Neural cell (in vitro differentiated cells): ENCODE measurements around the gene MRPL34. TPM values are rescaled to one million over a fixed set of nuclear protein-coding genes. Genes with fewer than 3 reads are reported as not detected.

Source experiments
- H2AFZ ChIP-seq: fragments of 200-600, 300-800 bp; sonication (generic), shearing (Covaris generic); 2 replicates; pipeline ENCODE4 v1.6.0; 2014; ENCODE audit warnings: low read depth, mild to moderate bottlenecking, antibody characterized with exemption, low read length, moderate library complexity
- H3F3A ChIP-seq: fragments of 200-600 bp; shearing (Covaris generic); 2 replicates; pipeline ENCODE4 v1.6.1; 2016; ENCODE audit warnings: mild to moderate bottlenecking, moderate library complexity, mixed read lengths, antibody characterized with exemption, low read length; ENCODE audit not compliant: insufficient read depth, poor library complexity, severe bottlenecking
- H3K27ac ChIP-seq: fragments of 200-600, 300-800 bp; sonication (generic), shearing (Covaris generic); 2 replicates; pipeline ENCODE4 v1.5.1; 2014; ENCODE audit warnings: mild to moderate bottlenecking, low read length, moderate library complexity
- H3K27me3 ChIP-seq: fragments of 300-800, 200-600 bp; sonication (generic), shearing (Covaris generic); 2 replicates; pipeline ENCODE4 v1.6.0; 2014; ENCODE audit warnings: mild to moderate bottlenecking, low read depth, low read length, moderate library complexity; ENCODE audit not compliant: insufficient read depth
- H3K36me3 ChIP-seq: fragments of 300-800, 200-600 bp; sonication (generic), shearing (Covaris generic); 2 replicates; pipeline ENCODE4 v1.5.1; 2014; ENCODE audit warnings: mild to moderate bottlenecking, antibody characterized with exemption, low read length, moderate library complexity; ENCODE audit not compliant: insufficient read depth
- H3K4me2 ChIP-seq: fragments of 300-800, 200-600 bp; sonication (generic), shearing (Covaris generic); 2 replicates; pipeline ENCODE4 v1.6.0; 2014; ENCODE audit warnings: mild to moderate bottlenecking, low read length
- H3K4me3 ChIP-seq: fragments of 300-800, 200-600 bp; sonication (generic), shearing (Covaris generic); 2 replicates; pipeline ENCODE4 v1.5.1; 2014; ENCODE audit warnings: mild to moderate bottlenecking, low read length, moderate library complexity
- H3K79me2 ChIP-seq: fragments of 200-600 bp; shearing (Covaris generic); replicated peaks from 2 replicates; pipeline ENCODE4 v1.6.0; 2014; ENCODE audit warnings: mild to moderate bottlenecking, low read length, moderate library complexity; ENCODE audit not compliant: insufficient read depth
- H3K9ac ChIP-seq: fragments of 300-800, 200-600 bp; sonication (generic), shearing (Covaris generic); 2 replicates; pipeline ENCODE4 v1.6.1; 2016; ENCODE audit warnings: mild to moderate bottlenecking, low read length, mixed read lengths
- H3K9me2 ChIP-seq: fragments of 200-600 bp; shearing (Covaris generic); 2 replicates; pipeline ENCODE4 v1.6.1; 2016; ENCODE audit warnings: mild to moderate bottlenecking, low read length, mixed read lengths; ENCODE audit not compliant: insufficient read depth
- H3K9me3 ChIP-seq: fragments of 200-600, 300-800 bp; sonication (generic), shearing (Covaris generic); 2 replicates; pipeline ENCODE4 v1.6.1; 2016; ENCODE audit warnings: mild to moderate bottlenecking, mixed run types, low read length, moderate library complexity, mixed read lengths
- H4K20me1 ChIP-seq: fragments of 200-600 bp; shearing (Covaris generic); 2 replicates; pipeline ENCODE4 v1.6.1; 2016; ENCODE audit warnings: mild to moderate bottlenecking, mixed run types; ENCODE audit not compliant: insufficient read depth
- EP300 ChIP-seq: fragments of 450-650 bp; conservative IDR thresholded peaks from 2 replicates; pipeline ENCODE4 v1.6.1; 2014; ENCODE audit warnings: antibody characterized with exemption, mild to moderate bottlenecking, moderate library complexity; ENCODE audit not compliant: poor library complexity, severe bottlenecking
- EZH2 ChIP-seq: fragments of 200-600, 300-800 bp; shearing (Covaris generic), sonication (generic); IDR thresholded peaks from 2 replicates; pipeline ENCODE4 v1.6.1; 2014; ENCODE audit warnings: antibody characterized with exemption, low read length, borderline replicate concordance, mild to moderate bottlenecking; ENCODE audit not compliant: insufficient read depth, poor library complexity, severe bottlenecking
- MXI1 ChIP-seq: fragments of 450-650 bp; conservative IDR thresholded peaks from 2 replicates; pipeline ENCODE4 v1.6.1; 2014; ENCODE audit warnings: antibody characterized with exemption, mild to moderate bottlenecking; ENCODE audit not compliant: poor library complexity, severe bottlenecking
- POLR2AphosphoS5 ChIP-seq: IDR thresholded peaks from 2 replicates; pipeline ENCODE4 v1.6.1; 2012
- RAD21 ChIP-seq: fragments of 450-650 bp; conservative IDR thresholded peaks from 2 replicates; pipeline ENCODE4 v1.6.1; 2014; ENCODE audit warnings: antibody characterized with exemption, mild to moderate bottlenecking, moderate library complexity
- SMC3 ChIP-seq: fragments of 450-650 bp; conservative IDR thresholded peaks from 2 replicates; pipeline ENCODE4 v1.6.1; 2014; ENCODE audit warnings: antibody characterized with exemption, mild to moderate bottlenecking, moderate library complexity; ENCODE audit not compliant: poor library complexity
- TAF1 ChIP-seq: IDR thresholded peaks from 2 replicates; pipeline ENCODE4 v1.6.1; 2012; ENCODE audit warnings: low read depth
- polyA plus RNA-seq: library from polyadenylated mRNA; depleted of rRNA; stranded (reverse); fragments of >200 nt; gene quantifications from 2 replicates; pipeline ENCODE4 v1.2.3, GENCODE V29; 2014
- TF ChIP-seq, protein P1 (sequence below): fragments of 450-650 bp; IDR thresholded peaks from 2 replicates; pipeline ENCODE4 v1.5.1; 2014; ENCODE audit warnings: antibody characterized with exemption, mild to moderate bottlenecking, moderate library complexity; ENCODE audit not compliant: poor library complexity, severe bottlenecking
- TF ChIP-seq, protein P2 (sequence below): IDR thresholded peaks from 2 replicates; pipeline ENCODE4 v1.6.1; 2012; ENCODE audit warnings: borderline replicate concordance

Gene MRPL34
- polyA plus RNA-seq, 1 donor from 2014 or later: 61.7 TPM

GRCh38 chr19:17331045-17331558 lies 25.4 kb downstream of the MRPL34 start:
- Histone ChIP-seq H3K9me2 (no peaks in the 10 kb centered on the region), H3K36me3 (no peaks in the 10 kb centered on the region), H3K79me2 (peaks cover 7% of the 10 kb centered on the region), H3K27ac (no peak overlapping the region), H3K9ac (no peak overlapping the region), H3F3A (no peaks in the 10 kb centered on the region), H3K4me3 (no peak overlapping the region), H4K20me1 (no peaks in the 10 kb centered on the region), H3K4me2 (no peak overlapping the region), H3K9me3 (no peaks in the 10 kb centered on the region), H3K27me3 (no peaks in the 10 kb centered on the region), H2AFZ (no peak overlapping the region)
- no peak for TF ChIP-seq EZH2
- no peak for TF ChIP-seq SMC3
- no peak for TF ChIP-seq EP300
- no peak for TF ChIP-seq RAD21
- TF ChIP-seq, protein P1, sequence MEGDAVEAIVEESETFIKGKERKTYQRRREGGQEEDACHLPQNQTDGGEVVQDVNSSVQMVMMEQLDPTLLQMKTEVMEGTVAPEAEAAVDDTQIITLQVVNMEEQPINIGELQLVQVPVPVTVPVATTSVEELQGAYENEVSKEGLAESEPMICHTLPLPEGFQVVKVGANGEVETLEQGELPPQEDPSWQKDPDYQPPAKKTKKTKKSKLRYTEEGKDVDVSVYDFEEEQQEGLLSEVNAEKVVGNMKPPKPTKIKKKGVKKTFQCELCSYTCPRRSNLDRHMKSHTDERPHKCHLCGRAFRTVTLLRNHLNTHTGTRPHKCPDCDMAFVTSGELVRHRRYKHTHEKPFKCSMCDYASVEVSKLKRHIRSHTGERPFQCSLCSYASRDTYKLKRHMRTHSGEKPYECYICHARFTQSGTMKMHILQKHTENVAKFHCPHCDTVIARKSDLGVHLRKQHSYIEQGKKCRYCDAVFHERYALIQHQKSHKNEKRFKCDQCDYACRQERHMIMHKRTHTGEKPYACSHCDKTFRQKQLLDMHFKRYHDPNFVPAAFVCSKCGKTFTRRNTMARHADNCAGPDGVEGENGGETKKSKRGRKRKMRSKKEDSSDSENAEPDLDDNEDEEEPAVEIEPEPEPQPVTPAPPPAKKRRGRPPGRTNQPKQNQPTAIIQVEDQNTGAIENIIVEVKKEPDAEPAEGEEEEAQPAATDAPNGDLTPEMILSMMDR: no peak
- no peak for TF ChIP-seq TAF1
- no peak for TF ChIP-seq MXI1

DNA sequence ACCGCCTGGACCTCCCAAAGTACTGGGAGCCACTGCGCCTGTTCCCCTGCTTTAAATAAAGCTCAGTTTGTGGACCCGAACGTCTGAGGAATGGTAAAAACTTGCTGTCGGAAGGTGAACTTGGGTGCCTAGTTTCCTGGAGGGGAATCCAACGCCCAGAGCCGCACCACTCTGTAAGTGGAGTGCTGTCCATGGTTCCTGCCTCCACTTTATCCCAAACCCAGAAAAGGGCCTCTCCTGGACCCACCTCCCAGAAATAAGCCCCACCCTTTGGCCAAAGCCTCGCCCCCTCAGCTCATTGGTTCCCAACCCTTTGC lies 26.6 kb downstream of the MRPL34 start:
- no peaks in the 10 kb centered on the region for H3K36me3 ChIP-seq
- H3F3A ChIP-seq: peaks cover 6% of the 10 kb centered on the region
- H3K9me3 ChIP-seq: no peaks in the 10 kb centered on the region
- no peak overlapping the region for H3K27ac ChIP-seq
- TF ChIP-seq RAD21 (no peak), EP300 (no peak), TAF1 (no peak), POLR2AphosphoS5 (no peak), EZH2 (no peak), SMC3 (no peak), MXI1 (no peak)
- TF ChIP-seq, protein P2, sequence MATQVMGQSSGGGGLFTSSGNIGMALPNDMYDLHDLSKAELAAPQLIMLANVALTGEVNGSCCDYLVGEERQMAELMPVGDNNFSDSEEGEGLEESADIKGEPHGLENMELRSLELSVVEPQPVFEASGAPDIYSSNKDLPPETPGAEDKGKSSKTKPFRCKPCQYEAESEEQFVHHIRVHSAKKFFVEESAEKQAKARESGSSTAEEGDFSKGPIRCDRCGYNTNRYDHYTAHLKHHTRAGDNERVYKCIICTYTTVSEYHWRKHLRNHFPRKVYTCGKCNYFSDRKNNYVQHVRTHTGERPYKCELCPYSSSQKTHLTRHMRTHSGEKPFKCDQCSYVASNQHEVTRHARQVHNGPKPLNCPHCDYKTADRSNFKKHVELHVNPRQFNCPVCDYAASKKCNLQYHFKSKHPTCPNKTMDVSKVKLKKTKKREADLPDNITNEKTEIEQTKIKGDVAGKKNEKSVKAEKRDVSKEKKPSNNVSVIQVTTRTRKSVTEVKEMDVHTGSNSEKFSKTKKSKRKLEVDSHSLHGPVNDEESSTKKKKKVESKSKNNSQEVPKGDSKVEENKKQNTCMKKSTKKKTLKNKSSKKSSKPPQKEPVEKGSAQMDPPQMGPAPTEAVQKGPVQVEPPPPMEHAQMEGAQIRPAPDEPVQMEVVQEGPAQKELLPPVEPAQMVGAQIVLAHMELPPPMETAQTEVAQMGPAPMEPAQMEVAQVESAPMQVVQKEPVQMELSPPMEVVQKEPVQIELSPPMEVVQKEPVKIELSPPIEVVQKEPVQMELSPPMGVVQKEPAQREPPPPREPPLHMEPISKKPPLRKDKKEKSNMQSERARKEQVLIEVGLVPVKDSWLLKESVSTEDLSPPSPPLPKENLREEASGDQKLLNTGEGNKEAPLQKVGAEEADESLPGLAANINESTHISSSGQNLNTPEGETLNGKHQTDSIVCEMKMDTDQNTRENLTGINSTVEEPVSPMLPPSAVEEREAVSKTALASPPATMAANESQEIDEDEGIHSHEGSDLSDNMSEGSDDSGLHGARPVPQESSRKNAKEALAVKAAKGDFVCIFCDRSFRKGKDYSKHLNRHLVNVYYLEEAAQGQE: no peak
- TF ChIP-seq, protein P1: no peak
- H3K4me3 ChIP-seq: peak overlapping the region; percentile 91
- H4K20me1 ChIP-seq: no peaks in the 10 kb centered on the region
- H2AFZ ChIP-seq: no peak overlapping the region
- no peak overlapping the region for H3K9ac ChIP-seq
- no peaks in the 10 kb centered on the region for H3K27me3 ChIP-seq
- no peak overlapping the region for H3K4me2 ChIP-seq
- H3K79me2 ChIP-seq: peaks cover 7% of the 10 kb centered on the region
- H3K9me2 ChIP-seq: no peaks in the 10 kb centered on the region
